Suprapubic skin (tissue), 4 donors: Measurements from ENCODE around the gene CLN3.
"Not testable (repeated sequence)": the region's sequence is repeated elsewhere in the genome, so short reads cannot be mapped to it uniquely, and the experiment has no call there.

Experiments used
- CTCF ChIP-seq, 2 donors: fragments of 200-600 bp in 1 of 2; fragments of 450-650 bp in 1 of 2; sonication (generic) in 1 of 2; IDR thresholded peaks; one replicate each; pipeline ENCODE4 v1.5.1; 2016 to 2019; ENCODE audit warnings: antibody characterized with exemption in 2 of 2, mild to moderate bottlenecking in 1 of 2, moderate library complexity in 1 of 2
- POLR2A ChIP-seq, 2 donors: fragments of 450-650 bp; IDR thresholded peaks; one replicate each; pipeline ENCODE4 v1.6.1; 2017; ENCODE audit warnings: antibody characterized with exemption in 2 of 2, mild to moderate bottlenecking in 2 of 2, moderate library complexity in 2 of 2
- POLR2AphosphoS5 ChIP-seq, 3 donors: sonication (generic); formaldehyde crosslinking; IDR thresholded peaks; one replicate each; pipeline ENCODE4 v1.6.1; 2017; ENCODE audit warnings: antibody characterized with exemption in 3 of 3

GRCh38 chr16:28500476-28501180 is 8.8 kb upstream of the CLN3 start:
- not testable (repeated sequence) for TF ChIP-seq POLR2AphosphoS5, CTCF, POLR2A (IDR thresholded peaks at IDR 0.05)
